Kidney epithelial cell (primary cell): ENCODE data around the gene DRD3. TPM values are rescaled to one million over a fixed set of nuclear protein-coding genes. Genes with fewer than 3 reads are reported as not detected.

ENCODE experiments used
- DNase-seq: peaks from one replicate; pipeline ENCODE4 v3.0.0-alpha.2; 2010; ENCODE audit warnings: low read depth
- H3K27me3 ChIP-seq: 2 replicates; pipeline ENCODE4 v1.6.0; 2011; ENCODE audit warnings: low read length; ENCODE audit not compliant: control insufficient read depth, insufficient read depth
- H3K36me3 ChIP-seq: 2 replicates; pipeline ENCODE4 v1.5.1; 2011; ENCODE audit warnings: low read length; ENCODE audit not compliant: control insufficient read depth, insufficient read depth
- H3K4me3 ChIP-seq: 2 replicates; pipeline ENCODE4 v1.5.1; 2011; ENCODE audit warnings: low read depth, mild to moderate bottlenecking, control low read depth, low read length
- total RNA-seq: library from RNA; depleted of rRNA; stranded (reverse); fragments of >200 nt; gene quantifications from 2 replicates; pipeline ENCODE4 v1.2.3, GENCODE V29; 2015
- TF ChIP-seq, protein P1 (sequence below): IDR thresholded peaks from 2 replicates; pipeline ENCODE4 v1.5.1; 2011; ENCODE audit warnings: mild to moderate bottlenecking, moderate library complexity, low read length, control low read depth, inconsistent platforms; ENCODE audit not compliant: insufficient read depth, poor library complexity, severe bottlenecking

The DRD3 gene
- total RNA-seq, 1 donor from 2014 or later, result not detected

DNA sequence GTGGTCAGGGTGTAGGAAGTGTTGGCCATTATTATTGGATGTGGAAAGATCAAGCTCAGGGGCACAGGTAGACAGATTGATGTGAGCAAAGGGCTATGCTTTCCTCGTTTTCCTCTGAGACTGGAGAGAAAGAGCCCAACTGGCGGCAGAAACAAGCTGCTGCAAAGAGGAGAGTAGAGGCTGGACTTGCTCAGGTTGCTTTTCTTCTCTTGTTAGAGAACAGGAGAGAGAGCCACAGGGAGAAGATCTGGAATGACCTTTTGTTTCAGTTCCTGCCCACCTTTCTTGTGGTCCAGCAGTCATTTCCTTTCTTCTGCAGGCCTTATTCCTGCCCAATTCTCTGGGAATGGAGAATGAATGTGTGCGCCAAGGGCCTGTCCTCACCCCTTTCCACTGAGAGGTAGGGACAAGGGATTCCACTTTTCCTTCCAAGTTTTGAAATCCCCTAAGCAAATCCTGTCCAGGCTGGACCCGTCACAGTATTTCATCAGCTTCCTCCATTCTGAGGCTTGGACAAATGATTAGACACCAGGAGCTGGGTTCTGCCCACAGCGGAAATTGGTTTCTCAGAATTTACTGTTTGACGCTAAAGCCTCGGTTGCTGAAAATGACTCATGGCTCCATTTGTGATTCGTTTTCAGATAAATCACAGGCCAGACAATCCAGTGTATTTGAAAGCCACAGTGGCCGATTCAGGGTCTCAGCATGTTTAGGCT lies 42.5 kb upstream of the DRD3 start:
- Histone ChIP-seq H3K36me3 (no peaks in the 10 kb centered on the region), H3K27me3 (no peaks in the 10 kb centered on the region), H3K4me3 (no peak overlapping the region)
- TF ChIP-seq, protein P1, sequence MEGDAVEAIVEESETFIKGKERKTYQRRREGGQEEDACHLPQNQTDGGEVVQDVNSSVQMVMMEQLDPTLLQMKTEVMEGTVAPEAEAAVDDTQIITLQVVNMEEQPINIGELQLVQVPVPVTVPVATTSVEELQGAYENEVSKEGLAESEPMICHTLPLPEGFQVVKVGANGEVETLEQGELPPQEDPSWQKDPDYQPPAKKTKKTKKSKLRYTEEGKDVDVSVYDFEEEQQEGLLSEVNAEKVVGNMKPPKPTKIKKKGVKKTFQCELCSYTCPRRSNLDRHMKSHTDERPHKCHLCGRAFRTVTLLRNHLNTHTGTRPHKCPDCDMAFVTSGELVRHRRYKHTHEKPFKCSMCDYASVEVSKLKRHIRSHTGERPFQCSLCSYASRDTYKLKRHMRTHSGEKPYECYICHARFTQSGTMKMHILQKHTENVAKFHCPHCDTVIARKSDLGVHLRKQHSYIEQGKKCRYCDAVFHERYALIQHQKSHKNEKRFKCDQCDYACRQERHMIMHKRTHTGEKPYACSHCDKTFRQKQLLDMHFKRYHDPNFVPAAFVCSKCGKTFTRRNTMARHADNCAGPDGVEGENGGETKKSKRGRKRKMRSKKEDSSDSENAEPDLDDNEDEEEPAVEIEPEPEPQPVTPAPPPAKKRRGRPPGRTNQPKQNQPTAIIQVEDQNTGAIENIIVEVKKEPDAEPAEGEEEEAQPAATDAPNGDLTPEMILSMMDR, result no peak
- no peak for DNase-seq

DNA sequence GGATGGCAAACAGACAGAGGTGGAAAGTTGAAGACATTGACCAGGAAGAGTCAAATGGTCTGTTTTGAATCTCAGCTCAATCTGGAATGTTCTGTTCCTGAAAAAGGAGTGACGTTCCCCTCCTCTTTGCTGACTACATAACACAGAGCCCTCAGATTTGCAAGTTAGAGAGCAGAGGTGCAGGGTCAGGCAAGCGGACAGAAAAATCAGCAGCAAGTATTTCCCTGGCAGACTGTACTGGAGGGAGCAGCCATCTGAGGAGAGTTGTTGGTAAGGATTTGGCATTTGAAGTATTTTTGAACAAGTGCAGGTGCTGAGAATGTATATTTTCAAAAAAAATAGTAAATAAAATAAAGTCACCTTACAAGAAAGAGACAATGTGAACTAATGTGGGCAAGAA lies 40.9 kb upstream of the DRD3 start:
- Histone ChIP-seq H3K36me3 (no peaks in the 10 kb centered on the region), H3K27me3 (no peaks in the 10 kb centered on the region), H3K4me3 (no peak overlapping the region)
- DNase-seq, result no peak
- TF ChIP-seq, protein P1, result no peak

DNA sequence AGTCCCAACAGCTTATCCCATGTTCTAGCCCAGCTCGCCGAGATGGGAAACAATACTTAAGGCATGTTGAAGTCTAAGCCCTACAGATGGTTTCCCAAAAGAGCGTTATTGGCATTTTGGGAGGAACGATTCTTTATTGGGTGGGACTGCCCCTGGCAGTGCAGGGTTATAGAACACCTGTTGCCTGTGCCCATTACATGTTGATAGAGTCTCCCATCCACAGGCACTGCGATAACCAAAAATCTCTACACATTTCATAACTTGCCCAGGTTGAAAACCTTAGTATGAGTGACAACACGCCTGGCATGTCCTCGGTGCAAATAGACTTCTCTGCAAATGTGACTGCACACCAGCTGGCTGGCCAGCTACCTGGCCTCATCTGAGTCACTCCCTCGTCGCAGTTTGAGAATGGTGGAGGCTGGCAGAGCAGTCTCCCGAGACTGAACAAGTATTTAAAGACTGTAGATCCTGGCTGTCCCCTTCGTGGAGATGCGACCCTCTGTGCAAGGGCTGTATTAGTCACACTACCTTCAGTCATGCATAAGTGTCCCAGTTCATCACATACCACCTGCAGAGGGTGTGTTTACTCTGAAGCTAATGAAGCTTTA lies 39.8 kb upstream of the DRD3 start:
- H3K36me3 ChIP-seq, result no peaks in the 10 kb centered on the region
- no peak overlapping the region for H3K4me3 ChIP-seq
- DNase-seq, result no peak
- TF ChIP-seq, protein P1, result no peak
- no peaks in the 10 kb centered on the region for H3K27me3 ChIP-seq

DNA sequence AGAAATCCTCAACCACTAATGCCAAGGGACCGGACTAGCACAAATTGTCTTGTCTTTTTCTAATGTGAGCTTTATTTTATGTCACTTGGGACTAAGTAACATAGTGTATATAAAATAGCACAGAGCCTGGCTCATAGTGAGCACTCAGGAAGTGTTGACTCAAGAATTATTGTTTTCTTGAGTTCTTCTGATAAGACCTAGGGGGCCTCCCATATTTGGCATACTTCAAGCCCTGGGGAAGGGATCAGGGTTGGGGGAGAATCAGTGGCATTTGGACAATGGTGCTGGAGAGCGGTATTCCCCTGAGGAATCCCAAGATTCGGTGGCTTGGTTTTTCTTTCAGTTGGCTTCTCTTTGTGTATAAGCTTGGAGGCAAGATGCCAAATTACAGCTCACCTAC lies 39.2 kb upstream of the DRD3 start:
- DNase-seq, result no peak
- no peaks in the 10 kb centered on the region for H3K27me3 ChIP-seq
- no peaks in the 10 kb centered on the region for H3K36me3 ChIP-seq
- TF ChIP-seq, protein P1, result no peak
- no peak overlapping the region for H3K4me3 ChIP-seq

DNA sequence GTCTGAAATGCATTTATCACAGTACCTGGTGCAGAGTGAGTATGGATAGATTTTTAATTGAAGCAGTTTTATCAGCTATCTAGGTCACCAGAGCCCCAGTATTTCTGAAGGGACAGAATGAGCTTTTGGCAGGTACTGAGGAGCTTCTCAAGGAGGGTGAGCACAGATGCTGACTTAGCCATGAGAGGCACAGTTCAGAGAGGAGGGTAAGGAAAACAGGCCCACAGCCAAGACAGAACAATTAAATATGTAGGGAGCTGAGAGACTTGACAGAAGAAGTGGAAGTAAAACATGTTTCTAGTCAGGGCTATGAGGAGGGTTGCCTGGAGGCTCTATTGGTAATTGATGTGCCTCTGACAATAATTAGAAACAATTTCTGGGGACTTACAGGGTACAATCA lies 38.4 kb upstream of the DRD3 start:
- H3K4me3 ChIP-seq, result no peak overlapping the region
- no peak for DNase-seq
- H3K36me3 ChIP-seq, result no peaks in the 10 kb centered on the region
- no peaks in the 10 kb centered on the region for H3K27me3 ChIP-seq
- TF ChIP-seq, protein P1, result no peak
